ENCODE data around the gene KCNIP4. TPM values are rescaled to one million over a fixed set of nuclear protein-coding genes. Genes with fewer than 3 reads are reported as not detected.

KCNIP4 gene
- total RNA-seq = not detected in 2 replicates

GRCh38 chr4:21948347-21949072 lies at the start of gene KCNIP4:
TSS of gene KCNIP4 (minus strand) at chr4:21948772.

GRCh38 chr4:20700007-20700761 lies 1248.4 kb downstream of the KCNIP4 start, which contains the start of gene PACRGL:
TSS of gene PACRGL (plus strand) at chr4:20700458. CDS start at chr4:20704482, 4,024 bp downstream.

